Heart left ventricle (tissue), 16 donors: ENCODE data around the gene ZNF711. TPM values are rescaled to one million over a fixed set of nuclear protein-coding genes. Genes with fewer than 3 reads are reported as not detected.
"Not testable (repeated sequence)": the region's sequence is repeated elsewhere in the genome, so short reads cannot be mapped to it uniquely, and the experiment has no call there.

Source experiments
- ATAC-seq, 4 donors: fragments of 200-7000 bp; cut with Tn5 transposase; one replicate each; pipeline ENCODE4 v1.9.1; 2020 to 2022; ENCODE audit warnings: moderate library complexity in 4 of 4, mild to moderate bottlenecking in 3 of 4, moderate number of reproducible peaks in 1 of 4
- DNase-seq, 5 donors: peaks; one replicate each; pipeline ENCODE4 v3.0.0-alpha.2; 2020
- H3K27ac ChIP-seq, 12 donors: fragments of 200-600 bp; sonication (generic) in 4 of 12; one replicate each; pipeline versions ENCODE4 v1.5.0 to v1.8.0; 2016 to 2022; ENCODE audit warnings: mild to moderate bottlenecking in 2 of 12
- H3K27me3 ChIP-seq, 9 donors: fragments of 200-600 bp; sonication (generic) in 2 of 9; one replicate each; pipeline versions ENCODE4 v1.5.1 to v1.8.0; 2016 to 2022; ENCODE audit warnings: mild to moderate bottlenecking in 3 of 9
- H3K36me3 ChIP-seq, 9 donors: fragments of 200-600 bp; sonication (generic) in 2 of 9; one replicate each; pipeline versions ENCODE4 v1.5.0 to v1.8.0; 2018 to 2022; ENCODE audit warnings: mild to moderate bottlenecking in 2 of 9
- H3K4me1 ChIP-seq, 12 donors: fragments of 200-600 bp; sonication (generic) in 4 of 12; one replicate each; pipeline versions ENCODE4 v1.5.0 to v1.8.0; 2016 to 2022; ENCODE audit warnings: mild to moderate bottlenecking in 3 of 12
- H3K4me3 ChIP-seq, 12 donors: fragments of 200-600 bp; sonication (generic) in 4 of 12; one replicate each; pipeline versions ENCODE4 v1.5.0 to v1.8.0; 2017 to 2022; ENCODE audit warnings: mild to moderate bottlenecking in 9 of 12, moderate library complexity in 4 of 12
- H3K9me3 ChIP-seq, 12 donors: fragments of 200-600 bp; sonication (generic) in 4 of 12; one replicate each; pipeline versions ENCODE4 v1.5.0 to v1.8.0; 2016 to 2022; ENCODE audit warnings: mild to moderate bottlenecking in 1 of 12
- CTCF ChIP-seq, 12 donors: fragments of 200-600 bp; sonication (generic) in 4 of 12; IDR thresholded peaks; one replicate each; pipeline versions ENCODE4 v1.5.0 to v1.8.0; 2018 to 2022; ENCODE audit warnings: antibody characterized with exemption in 12 of 12, mild to moderate bottlenecking in 5 of 12
- POLR2A ChIP-seq, 2 donors: fragments of 450-650 bp; IDR thresholded peaks; one replicate each; pipeline ENCODE4 v1.6.1; 2017; ENCODE audit warnings: antibody characterized with exemption in 2 of 2, mild to moderate bottlenecking in 2 of 2, moderate library complexity in 2 of 2
- WGBS, 4 donors: extraction: QIAGEN DNeasy Blood & Tissue Kit in 2 of 4; methylation state at CpG; one replicate each; pipeline versions ENCODE4 v1.1.5 to v1.1.7; 2013 to 2018; 5-methylcytosine and 5-hydroxymethylcytosine counted together
- intact Hi-C, 10 donors: fragments of 100-400 bp; cut with DNase I; formaldehyde crosslinking; loops; one replicate each; pipeline versions ENCODE4 v1.11.1 to v1.14.2; 2022
- polyA plus RNA-seq, 2 donors: library from polyadenylated mRNA; stranded (reverse); fragments of 200-250 nt; gene quantifications; one replicate each; pipeline ENCODE4 v1.2.3, GENCODE V29; 2013
- total RNA-seq, 9 donors: library from RNA; depleted of rRNA in 2 of 9; stranded (reverse); fragments of >200 nt in 2 of 9; fragmentation: NEBNext Ultra II Directional in 3 of 9; extraction: Animal tissue kit (Norgen Biotek cat#: 25700) in 3 of 9; gene quantifications; one replicate each; pipeline versions ENCODE4 v1.1.0 to v1.2.4, GENCODE V29; 2016 to 2023
- donor health status: ischemic (EF 13 %, LVEDD 7.1; RV severe dilation, severe dysfunction).
- donor health status: healthy with polysubstance abuse.
- donor health status: DM: no; HTN: yes; CAD: no.
- donor health status: DM: no; HTN: no; CAD: no.
- donor health status: ischemic (EF 25% LVEDD 6.9; RV normal size, moderate dysfunction).
- donor health status: ischemic (EF 25% LVEDD 5.7; RV mildly dilated, moderate dysfunction).
- donor health status: healthy.
- donor health status: DM: yes; HTN: yes; CAD: no.
- donor health status: ischemic (EF 35%, LVEDD 5.7; RV mildly dilated, moderate dysfunction).
- donor health status: nonischemic (EF 11% LVEDD 7.7; RV severe dilation, severe dysfunction).
- donor health status: DM: yes; HTN: yes; CAD: no.
- donor health status: PGD.
- donor health status: ischemic (EF 29% LVEDD 5.4; RV normal size, mild dysfunction).
- donor health status: nonischemic (EF 23%, LVEDD 6.1; RV moderate dilation, normal function).

Gene ZNF711
- total and polyA plus RNA-seq, 11 donors, result 0.49 to 3.9 (median 1.5) TPM

GRCh38 chrX:85303544-85303943 is 59.8 kb downstream of the ZNF711 start:
- no peaks in the 10 kb centered on the region for H3K36me3 ChIP-seq
- no peak overlapping the region for H3K4me3 ChIP-seq
- DNase-seq, result no peak
- 66 to 82% (median 70%) methylated on average over 3 of the region's 3 CpGs for WGBS, 4 donors
- no peaks in the 10 kb centered on the region for H3K9me3 ChIP-seq
- no peaks in the 10 kb centered on the region for H3K4me1 ChIP-seq
- intact Hi-C loops, result no loop called here
- no peak overlapping the region for H3K27ac ChIP-seq
- TF ChIP-seq CTCF (IDR thresholded peaks at IDR 0.05) (no peak), POLR2A (IDR thresholded peaks at IDR 0.05) (no peak)
- no peak for ATAC-seq
- peaks cover 0 to 3% (median 0%) of the 10 kb centered on the region in 9 donors for H3K27me3 ChIP-seq

GRCh38 chrX:85309717-85310116 is 65.9 kb downstream of the ZNF711 start:
- WGBS, 4 donors, result 70 to 83% (median 78%) methylated on average over 2 of the region's 2 CpGs
- Histone ChIP-seq H3K9me3 (peaks cover 0 to 5% (median 0%) of the 10 kb centered on the region in 12 donors), H3K27me3 (peaks cover 0 to 3% (median 0%) of the 10 kb centered on the region in 9 donors), H3K36me3 (no peaks in the 10 kb centered on the region), H3K4me3 (no peak overlapping the region), H3K4me1 (no peaks in the 10 kb centered on the region), H3K27ac (no peak overlapping the region)
- intact Hi-C loops, result no loop called here
- TF ChIP-seq CTCF (IDR thresholded peaks at IDR 0.05) (no peak), POLR2A (IDR thresholded peaks at IDR 0.05) (no peak)
- no peak for DNase-seq
- no peak for ATAC-seq

- DNase-seq, intact Hi-C loops, H3K9me3 ChIP-seq, H3K27ac ChIP-seq, ATAC-seq, H3K36me3 ChIP-seq, H3K4me3 ChIP-seq, H3K27me3 ChIP-seq, H3K4me1 ChIP-seq: not testable (repeated sequence)
- WGBS, 4 donors, result 86 to 96% (median 90%) methylated on average over 2 of the region's 2 CpGs
Observed at GRCh38 chrX:85311348-85311747, 67.6 kb downstream of the ZNF711 start.

Other genes starting within 250 kb of the ZNF711 start
- gene APOOL, start 240.1 kb upstream of the ZNF711 start, total RNA-seq, result 10 to 100 TPM; 28.0 to 63.0 (median 50.2) TPM
- 10 to 100 TPM in 1 of 2 donors, 1 to 10 TPM in 1; 5.7 to 30.3 TPM for gene APOOL, start 240.1 kb upstream of the ZNF711 start, polyA plus RNA-seq
- under 1 TPM in 1 of 9 donors, not detected in 8; 0.06 TPM for gene SATL1, start 212 bp upstream of the ZNF711 start, total RNA-seq
- gene SATL1, start 212 bp upstream of the ZNF711 start, polyA plus RNA-seq, result not detected
- 1 to 10 TPM; 1.4 to 9.1 (median 5.7) TPM for gene POF1B, start 135.7 kb downstream of the ZNF711 start, total RNA-seq
- gene POF1B, start 135.7 kb downstream of the ZNF711 start, polyA plus RNA-seq, result 1 to 10 TPM in 1 of 2 donors, under 1 TPM in 1; 0.91 to 1.6 TPM